Hepatocyte (in vitro differentiated cells): ENCODE results near the gene OPN1SW. TPM values are rescaled to one million over a fixed set of nuclear protein-coding genes. Genes with fewer than 3 reads are reported as not detected.
A peak's percentile ranks its signal among the peaks of the same experiment; 100 is the strongest.

ENCODE experiments used
- DNase-seq: peaks from one replicate; pipeline ENCODE4 v3.0.0-alpha.2; 2016; ENCODE audit warnings: low spot score
- H2AFZ ChIP-seq: fragments of 200-600 bp; sonication (generic); 2 replicates; pipeline ENCODE4 v1.6.0; 2016; ENCODE audit warnings: antibody characterized with exemption, mild to moderate bottlenecking
- H3K27ac ChIP-seq: fragments of 200-600 bp; sonication (generic); 2 replicates; pipeline ENCODE4 v1.5.1; 2016; ENCODE audit warnings: mild to moderate bottlenecking
- H3K27me3 ChIP-seq: fragments of 200-600 bp; sonication (generic); 2 replicates; pipeline ENCODE4 v1.6.1; 2016
- H3K36me3 ChIP-seq: fragments of 200-600 bp; sonication (generic); replicated peaks from 2 replicates; pipeline ENCODE4 v1.5.1; 2016; ENCODE audit warnings: low read depth; ENCODE audit not compliant: insufficient read depth
- H3K4me1 ChIP-seq: fragments of 200-600 bp; sonication (generic); 2 replicates; pipeline ENCODE4 v1.5.1; 2016; ENCODE audit warnings: mild to moderate bottlenecking, moderate library complexity; ENCODE audit not compliant: insufficient read depth
- H3K4me2 ChIP-seq: fragments of 200-600 bp; sonication (generic); 2 replicates; pipeline ENCODE4 v1.6.0; 2016
- H3K4me3 ChIP-seq: fragments of 200-600 bp; sonication (generic); 2 replicates; pipeline ENCODE4 v1.5.1; 2016; ENCODE audit warnings: mild to moderate bottlenecking
- H3K79me2 ChIP-seq: fragments of 200-600 bp; sonication (generic); 2 replicates; pipeline ENCODE4 v1.6.0; 2017; ENCODE audit warnings: mild to moderate bottlenecking
- H3K9me2 ChIP-seq: fragments of 200-600 bp; sonication (generic); replicated peaks from 2 replicates; pipeline ENCODE4 v1.6.0; 2017; ENCODE audit warnings: mild to moderate bottlenecking; ENCODE audit not compliant: insufficient read depth
- H3K9me3 ChIP-seq: fragments of 200-600 bp; sonication (generic); 2 replicates; pipeline ENCODE4 v1.5.1; 2016; ENCODE audit warnings: low read depth, mild to moderate bottlenecking
- H4K20me1 ChIP-seq: fragments of 200-600 bp; sonication (generic); 2 replicates; pipeline ENCODE4 v1.6.0; 2016; ENCODE audit warnings: mild to moderate bottlenecking; ENCODE audit not compliant: insufficient read depth, poor library complexity, severe bottlenecking
- EZH2 ChIP-seq: fragments of 200-600 bp; sonication (generic); IDR thresholded peaks from 2 replicates; pipeline ENCODE4 v1.6.1; 2016; ENCODE audit warnings: antibody characterized with exemption, mild to moderate bottlenecking, borderline replicate concordance
- EZH2phosphoT487 ChIP-seq: fragments of 200-600 bp; sonication (generic); IDR thresholded peaks from one replicate; pipeline ENCODE4 v1.6.1; 2018; ENCODE audit warnings: antibody characterized with exemption, mild to moderate bottlenecking, low read depth, moderate library complexity; ENCODE audit not compliant: unreplicated experiment, severe bottlenecking
- WGBS: methylation state at CpG from one replicate; pipeline ENCODE4 v1.1.6; 2016; ENCODE audit warnings: low lambda C conversion rate; ENCODE audit errors: missing lambda C conversion rate; 5-methylcytosine and 5-hydroxymethylcytosine counted together
- polyA plus RNA-seq: library from polyadenylated mRNA; unstranded; fragments of >200 nt; fragmentation: Nextera tagmentation; extraction: Ambion mirVana; gene quantifications from 2 replicates; pipeline ENCODE4 v1.2.1, GENCODE V29; 2016
- total RNA-seq: library from RNA; depleted of rRNA; stranded (reverse); fragments of >200 nt; gene quantifications from 2 replicates; pipeline ENCODE4 v1.2.3, GENCODE V29; 2014
- TF ChIP-seq, protein P1 (sequence below): fragments of 200-600 bp; sonication (generic); IDR thresholded peaks from 2 replicates; pipeline ENCODE4 v1.5.1; 2016; ENCODE audit warnings: antibody characterized with exemption, mild to moderate bottlenecking; ENCODE audit not compliant: poor library complexity

The OPN1SW gene
- total and polyA plus RNA-seq, 2 experiments from 2014 or later: not detected

DNA sequence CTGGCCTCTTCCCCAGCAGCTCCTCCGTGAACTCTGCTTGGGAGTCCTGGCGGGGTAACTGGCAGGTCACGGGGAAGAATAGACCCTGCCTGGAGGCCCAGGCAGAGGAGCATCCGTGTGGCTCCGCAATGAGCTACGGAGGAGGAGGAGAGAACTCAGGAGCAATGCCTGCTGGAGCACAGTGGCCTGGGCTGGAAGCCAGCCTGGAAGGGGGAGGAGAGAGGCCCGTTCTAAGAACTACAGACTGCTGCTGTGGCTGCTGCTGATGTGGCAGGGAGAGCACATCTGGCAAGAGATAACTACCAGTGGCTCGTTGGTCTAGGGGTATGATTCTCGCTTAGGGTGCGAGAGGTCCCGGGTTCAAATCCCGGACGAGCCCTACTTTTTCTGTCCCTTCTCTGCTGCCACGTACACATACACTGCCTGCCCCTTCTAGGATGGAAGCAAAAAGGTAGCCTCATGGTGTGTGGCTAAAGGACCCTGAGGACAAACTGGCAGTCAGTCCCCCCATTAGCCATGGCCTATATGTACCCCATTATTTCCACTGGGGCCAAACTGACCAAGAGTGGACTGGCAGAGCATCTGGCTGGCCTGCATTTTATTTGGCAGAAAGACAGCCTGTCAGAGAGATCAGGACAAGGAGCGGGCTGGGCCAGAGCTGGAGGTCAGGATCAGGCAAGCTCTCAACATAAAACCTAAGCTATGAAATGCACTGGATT lies 7.7 kb upstream of the OPN1SW start:
- Histone ChIP-seq H3K27me3 (no peaks in the 10 kb centered on the region), H3K4me1 (peaks cover 5% of the 10 kb centered on the region), H3K9me3 (no peaks in the 10 kb centered on the region), H3K9me2 (no peaks in the 10 kb centered on the region), H2AFZ (no peak overlapping the region), H4K20me1 (no peaks in the 10 kb centered on the region), H3K79me2 (no peaks in the 10 kb centered on the region), H3K27ac (no peak overlapping the region), H3K36me3 (no peaks in the 10 kb centered on the region), H3K4me2 (peak overlapping the region; percentile 53), H3K4me3 (no peak overlapping the region)
- TF ChIP-seq, protein P1, sequence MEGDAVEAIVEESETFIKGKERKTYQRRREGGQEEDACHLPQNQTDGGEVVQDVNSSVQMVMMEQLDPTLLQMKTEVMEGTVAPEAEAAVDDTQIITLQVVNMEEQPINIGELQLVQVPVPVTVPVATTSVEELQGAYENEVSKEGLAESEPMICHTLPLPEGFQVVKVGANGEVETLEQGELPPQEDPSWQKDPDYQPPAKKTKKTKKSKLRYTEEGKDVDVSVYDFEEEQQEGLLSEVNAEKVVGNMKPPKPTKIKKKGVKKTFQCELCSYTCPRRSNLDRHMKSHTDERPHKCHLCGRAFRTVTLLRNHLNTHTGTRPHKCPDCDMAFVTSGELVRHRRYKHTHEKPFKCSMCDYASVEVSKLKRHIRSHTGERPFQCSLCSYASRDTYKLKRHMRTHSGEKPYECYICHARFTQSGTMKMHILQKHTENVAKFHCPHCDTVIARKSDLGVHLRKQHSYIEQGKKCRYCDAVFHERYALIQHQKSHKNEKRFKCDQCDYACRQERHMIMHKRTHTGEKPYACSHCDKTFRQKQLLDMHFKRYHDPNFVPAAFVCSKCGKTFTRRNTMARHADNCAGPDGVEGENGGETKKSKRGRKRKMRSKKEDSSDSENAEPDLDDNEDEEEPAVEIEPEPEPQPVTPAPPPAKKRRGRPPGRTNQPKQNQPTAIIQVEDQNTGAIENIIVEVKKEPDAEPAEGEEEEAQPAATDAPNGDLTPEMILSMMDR: no peak
- TF ChIP-seq EZH2: no peak
- TF ChIP-seq EZH2phosphoT487: no peak
- peak; percentile 86 for DNase-seq
- WGBS: 19% methylated on average over 15 of the region's 15 CpGs

DNA sequence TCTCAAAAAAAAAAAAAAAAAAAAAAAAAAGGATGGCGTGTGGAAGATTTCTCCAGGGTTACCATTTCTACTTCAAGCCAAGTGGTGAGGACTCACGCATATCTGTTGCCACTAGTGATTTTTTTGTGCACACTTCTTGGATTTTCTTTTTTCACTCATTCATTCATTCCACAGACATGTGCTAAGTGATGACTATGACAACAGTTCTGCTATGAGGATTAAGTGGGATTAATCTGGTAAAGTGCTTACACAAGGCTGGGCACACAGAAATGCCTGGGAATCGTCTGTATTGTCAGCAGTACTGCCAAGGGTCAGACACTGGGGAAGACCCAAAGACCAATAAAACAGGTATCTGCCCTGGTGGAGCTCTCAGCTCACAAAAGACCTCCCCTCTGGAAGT lies 6.3 kb upstream of the OPN1SW start:
- H3K27ac ChIP-seq: no peak overlapping the region

DNA sequence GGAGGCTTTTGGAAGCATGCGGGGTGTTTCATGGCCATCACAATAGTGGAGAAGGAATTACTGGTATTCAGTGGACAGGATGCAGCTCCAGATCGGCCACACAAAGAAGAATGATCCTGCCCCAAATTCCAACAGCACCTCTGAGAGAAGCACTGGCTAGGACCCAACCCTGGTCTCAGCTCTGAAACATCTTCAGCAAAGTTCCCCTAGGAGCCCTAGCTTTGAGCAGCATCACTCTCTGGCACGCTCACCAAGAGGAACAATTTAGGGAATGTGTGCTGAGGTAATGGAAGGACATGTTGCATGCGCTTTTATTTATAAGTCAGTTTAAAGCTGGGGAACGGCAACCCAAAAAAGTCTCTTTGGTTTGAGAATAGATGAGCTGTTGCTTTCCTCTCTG lies 5.5 kb upstream of the OPN1SW start:
- no peaks in the 10 kb centered on the region for H4K20me1 ChIP-seq
- DNase-seq: no peak
- WGBS: 92% methylated on average over 5 of the region's 5 CpGs
- no peaks in the 10 kb centered on the region for H3K36me3 ChIP-seq
- TF ChIP-seq EZH2 (no peak), EZH2phosphoT487 (no peak)
- TF ChIP-seq, protein P1: no peak
- no peak overlapping the region for H3K27ac ChIP-seq
- H3K4me3 ChIP-seq: no peak overlapping the region
- H2AFZ ChIP-seq: no peak overlapping the region
- no peak overlapping the region for H3K4me2 ChIP-seq
- peaks cover 3% of the 10 kb centered on the region for H3K9me3 ChIP-seq
- H3K9me2 ChIP-seq: no peaks in the 10 kb centered on the region
- H3K4me1 ChIP-seq: peaks cover 5% of the 10 kb centered on the region
- H3K79me2 ChIP-seq: no peaks in the 10 kb centered on the region
- no peaks in the 10 kb centered on the region for H3K27me3 ChIP-seq

More for the DNA sequence above, 6.3 kb upstream of the OPN1SW start:
- Histone ChIP-seq H3K27me3 (no peaks in the 10 kb centered on the region), H3K79me2 (no peaks in the 10 kb centered on the region), H4K20me1 (no peaks in the 10 kb centered on the region), H3K9me2 (no peaks in the 10 kb centered on the region), H3K36me3 (no peaks in the 10 kb centered on the region), H3K9me3 (peaks cover 3% of the 10 kb centered on the region), H3K4me2 (no peak overlapping the region), H2AFZ (no peak overlapping the region), H3K4me1 (peaks cover 5% of the 10 kb centered on the region), H3K4me3 (no peak overlapping the region)
- no peak for DNase-seq
- TF ChIP-seq EZH2: no peak
- TF ChIP-seq, protein P1: no peak
- TF ChIP-seq EZH2phosphoT487: no peak
- WGBS: 69% methylated on average over 3 of the region's 3 CpGs
